GM12875 (cell line): Measurements from ENCODE around the gene L1CAM.
"Not testable (repeated sequence)": the region's sequence is repeated elsewhere in the genome, so short reads cannot be mapped to it uniquely, and the experiment has no call there.

ENCODE experiments used
- H3K4me3 ChIP-seq: one replicate; pipeline ENCODE4 v1.5.1; 2011; ENCODE audit warnings: low read depth, low read length, control low read depth
- CTCF ChIP-seq: IDR thresholded peaks from 2 replicates; pipeline ENCODE4 v1.5.1; 2011; ENCODE audit warnings: low read depth, mild to moderate bottlenecking, control low read depth, inconsistent platforms, low read length, moderate library complexity, borderline replicate concordance; ENCODE audit not compliant: insufficient read depth

L1CAM gene

GRCh38 chrX:153827016-153827415 is 59.0 kb downstream of the L1CAM start:
- no peak for TF ChIP-seq CTCF

GRCh38 chrX:153825042-153825441 is 60.9 kb downstream of the L1CAM start:
- H3K4me3 ChIP-seq: no peak overlapping the region
- no peak for TF ChIP-seq CTCF

More at GRCh38 chrX:153827016-153827415, 59.0 kb downstream of the L1CAM start:
- no peak overlapping the region for H3K4me3 ChIP-seq

GRCh38 chrX:153824348-153824747 is 61.6 kb downstream of the L1CAM start:
- no peak for TF ChIP-seq CTCF
- no peak overlapping the region for H3K4me3 ChIP-seq

GRCh38 chrX:153821066-153821465 is 64.9 kb downstream of the L1CAM start:
- no peak overlapping the region for H3K4me3 ChIP-seq
- TF ChIP-seq CTCF: no peak

GRCh38 chrX:153820601-153821000 is 65.4 kb downstream of the L1CAM start:
- no peak overlapping the region for H3K4me3 ChIP-seq
- no peak for TF ChIP-seq CTCF

GRCh38 chrX:153819384-153820040 is 66.5 kb downstream of the L1CAM start:
- peak overlapping the region; percentile 10 for H3K4me3 ChIP-seq
- TF ChIP-seq CTCF: no peak

GRCh38 chrX:153818571-153819383 is 67.2 kb downstream of the L1CAM start:
- peak overlapping the region; percentile 10 for H3K4me3 ChIP-seq
- TF ChIP-seq CTCF: no peak

- not testable (repeated sequence) for H3K4me3 ChIP-seq
These were observed 67.9 kb downstream of the L1CAM start for GRCh38 chrX:153818064-153818463.
